ENCODE measurements around the gene DGUOK.

DNA sequence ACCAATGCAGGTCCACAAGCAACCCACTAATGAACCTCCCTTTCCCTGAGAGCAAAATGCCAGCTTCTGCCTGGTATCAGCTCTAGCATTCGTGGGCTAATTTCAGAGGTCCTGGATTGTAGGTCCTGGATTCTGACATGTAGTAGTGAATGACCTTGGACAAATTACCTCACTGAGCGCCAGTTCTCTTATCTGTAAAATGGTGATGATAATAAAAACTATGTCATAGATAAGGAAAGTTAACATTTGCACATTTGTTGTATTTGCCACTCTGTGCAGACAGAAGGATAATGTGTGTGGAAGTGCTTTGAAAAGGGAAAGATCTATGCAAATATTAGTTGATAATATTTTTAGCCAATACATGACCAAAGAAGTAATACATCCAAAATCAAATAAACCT, 53.9 kb downstream of the DGUOK start:
- TF ChIP-seq, protein P1, sequence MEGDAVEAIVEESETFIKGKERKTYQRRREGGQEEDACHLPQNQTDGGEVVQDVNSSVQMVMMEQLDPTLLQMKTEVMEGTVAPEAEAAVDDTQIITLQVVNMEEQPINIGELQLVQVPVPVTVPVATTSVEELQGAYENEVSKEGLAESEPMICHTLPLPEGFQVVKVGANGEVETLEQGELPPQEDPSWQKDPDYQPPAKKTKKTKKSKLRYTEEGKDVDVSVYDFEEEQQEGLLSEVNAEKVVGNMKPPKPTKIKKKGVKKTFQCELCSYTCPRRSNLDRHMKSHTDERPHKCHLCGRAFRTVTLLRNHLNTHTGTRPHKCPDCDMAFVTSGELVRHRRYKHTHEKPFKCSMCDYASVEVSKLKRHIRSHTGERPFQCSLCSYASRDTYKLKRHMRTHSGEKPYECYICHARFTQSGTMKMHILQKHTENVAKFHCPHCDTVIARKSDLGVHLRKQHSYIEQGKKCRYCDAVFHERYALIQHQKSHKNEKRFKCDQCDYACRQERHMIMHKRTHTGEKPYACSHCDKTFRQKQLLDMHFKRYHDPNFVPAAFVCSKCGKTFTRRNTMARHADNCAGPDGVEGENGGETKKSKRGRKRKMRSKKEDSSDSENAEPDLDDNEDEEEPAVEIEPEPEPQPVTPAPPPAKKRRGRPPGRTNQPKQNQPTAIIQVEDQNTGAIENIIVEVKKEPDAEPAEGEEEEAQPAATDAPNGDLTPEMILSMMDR (conservative IDR thresholded peaks at IDR 0.05): no peak
- TF ChIP-seq ZFX (IDR thresholded peaks at IDR 0.05): no peak
